Stimulated activated CD4-positive, alpha-beta T cell treated with anti-CD3 and anti-CD28 coated beads, Interleukin-1b, Interleukin-23, amount 100 ng/mL, for 1 hour (primary cell): ENCODE measurements around the gene PNMA5.
"Not testable (repeated sequence)": the region's sequence is repeated elsewhere in the genome, so short reads cannot be mapped to it uniquely, and the experiment has no call there.

Source experiments
- DNase-seq, 2 donors: peaks; one replicate each; pipeline ENCODE4 v3.0.0-alpha.2; 2020; ENCODE audit warnings: low read depth in 2 of 2

PNMA5 gene

DNA sequence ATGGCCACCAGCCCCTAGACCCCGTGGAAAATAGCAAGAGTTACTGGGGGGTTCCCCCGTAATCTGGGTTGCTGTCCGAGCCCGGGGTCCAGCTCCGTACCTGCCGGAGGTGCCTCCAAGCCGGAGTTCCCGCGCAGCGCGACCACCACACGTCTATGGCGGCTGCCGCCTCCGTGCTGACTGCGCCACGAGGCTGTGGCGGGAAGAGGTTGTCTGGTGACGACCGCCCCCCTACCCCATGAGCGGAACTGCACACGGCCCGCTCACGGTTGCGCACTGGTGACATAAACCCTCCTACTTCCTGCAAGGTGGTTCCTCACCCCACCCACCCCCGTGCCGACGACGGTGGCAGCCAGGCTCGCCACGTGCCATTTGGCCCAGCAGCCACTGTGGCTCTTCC, at the start of gene PNMA5:
Gene PNMA5, minus strand, starts transcription at position 184 of the 400 bp plus-strand sequence. CDS start 2,518 bp downstream, outside the sequence.
- no peak for DNase-seq

DNA sequence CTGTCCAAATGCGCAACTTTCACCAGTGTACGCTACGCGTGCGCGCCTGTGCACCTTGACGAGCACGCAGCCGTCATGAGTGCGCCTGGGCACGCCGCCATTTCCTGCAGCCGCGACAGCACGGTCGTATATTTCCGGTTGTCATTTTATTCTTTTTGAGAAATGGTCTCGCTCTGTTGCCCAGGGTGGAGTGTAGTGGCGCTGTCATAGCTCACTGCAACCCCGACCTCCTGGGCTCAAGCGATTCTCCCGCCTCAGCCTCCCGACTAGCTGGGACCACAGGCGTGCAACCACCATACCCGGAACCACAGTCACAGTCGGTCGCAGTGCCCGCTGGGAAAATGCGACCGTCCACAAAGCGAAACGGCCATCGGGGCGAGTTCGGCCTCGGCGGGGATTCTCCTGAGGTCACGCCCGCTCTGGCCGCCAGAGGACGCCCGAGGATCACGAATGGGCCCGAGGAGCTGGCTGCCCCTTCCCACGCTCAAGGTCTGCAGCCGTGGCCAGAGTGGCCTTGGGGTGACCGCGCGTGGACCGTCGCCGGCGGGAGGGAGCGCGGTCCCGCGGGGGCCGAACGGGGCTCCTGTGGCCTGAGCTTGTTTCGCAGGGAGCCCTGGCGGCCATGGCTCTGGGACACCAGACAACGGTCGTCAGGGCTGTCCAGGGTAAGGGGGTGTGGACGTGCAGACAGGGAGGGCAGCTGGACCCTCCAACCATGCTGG, 38.6 kb upstream of the PNMA5 start:
- DNase-seq: peak; percentile 23 to 52

DNA sequence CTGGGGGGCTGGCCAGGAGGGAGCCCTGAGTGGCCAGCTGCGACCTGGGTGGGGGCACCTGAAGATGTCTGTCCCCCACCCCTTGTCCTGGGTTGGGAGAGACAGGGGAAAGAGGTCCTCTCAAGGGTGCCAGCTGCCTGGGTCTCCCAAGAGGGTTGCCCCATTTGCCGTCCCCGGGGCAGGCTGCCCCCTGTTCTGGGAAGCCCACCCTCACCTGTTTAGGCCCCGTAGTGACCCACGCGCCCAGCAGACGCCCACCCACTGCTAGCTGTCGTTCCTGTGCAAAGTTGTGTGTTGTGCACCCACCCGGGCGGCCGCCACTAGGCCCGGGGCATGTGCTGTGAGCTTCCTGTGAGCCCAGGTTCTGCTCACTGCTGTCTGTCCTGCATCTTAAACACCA, 36.9 kb upstream of the PNMA5 start:
- no peak for DNase-seq

DNA sequence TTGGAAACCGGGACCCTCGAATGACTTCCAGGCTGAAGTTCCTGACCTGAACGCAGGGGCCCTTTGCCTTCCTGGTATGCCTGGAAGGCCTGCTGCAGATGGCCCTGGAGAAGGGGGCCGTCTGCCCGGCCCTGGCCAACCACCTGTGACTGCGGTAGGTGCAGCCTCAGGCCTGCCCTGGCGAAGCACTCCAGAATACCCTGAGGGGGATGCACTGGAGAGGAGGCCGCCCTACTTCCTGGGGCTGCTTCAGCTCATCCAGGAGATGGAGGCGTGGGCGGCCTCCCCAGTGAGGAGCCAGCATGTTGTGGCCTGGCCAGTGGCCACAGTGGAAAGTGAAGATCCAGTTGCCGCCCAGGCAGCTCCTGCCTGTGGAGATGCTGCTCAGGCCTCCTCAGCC, 36.0 kb upstream of the PNMA5 start:
- DNase-seq: no peak

DNA sequence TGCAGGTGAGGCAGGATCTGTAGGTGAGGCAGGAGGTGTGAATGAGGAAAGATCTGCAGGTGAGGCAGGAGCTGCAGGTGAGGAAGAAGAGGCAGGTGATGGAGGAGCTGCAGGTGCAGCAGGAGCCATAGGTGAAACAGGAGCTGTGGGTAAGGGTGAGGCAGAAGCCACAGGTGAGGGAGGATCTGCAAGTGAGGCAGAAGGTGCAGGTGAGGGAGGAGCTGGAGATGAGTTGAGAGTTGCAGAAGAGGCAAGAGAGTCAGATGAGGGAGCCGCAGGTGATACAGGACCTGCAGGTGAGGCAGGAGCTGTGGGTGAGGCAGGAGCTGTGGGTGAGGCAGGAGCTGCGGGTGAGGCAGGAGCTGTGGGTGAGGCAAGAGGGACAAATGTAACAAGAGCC, 35.2 kb upstream of the PNMA5 start:
- DNase-seq: no peak

DNA sequence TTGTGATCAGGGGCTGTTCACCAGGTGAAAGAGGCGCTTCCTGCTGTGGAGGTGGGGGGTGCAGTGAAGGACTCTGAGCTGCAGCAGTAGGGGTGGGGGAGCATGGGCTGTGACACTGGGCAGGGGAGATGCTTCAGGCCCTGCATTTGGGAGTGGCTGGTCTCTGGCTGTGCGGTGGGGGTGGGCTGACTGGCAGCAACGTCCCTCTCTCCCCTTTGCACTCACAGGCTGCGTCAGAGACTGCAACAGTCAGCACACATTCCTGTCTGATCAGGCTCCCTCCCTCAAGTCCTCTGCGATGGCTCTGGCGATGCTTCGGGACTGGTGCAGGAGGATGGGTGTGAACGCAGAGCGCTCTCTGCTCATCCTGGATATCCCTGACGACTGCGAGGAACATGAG, 34.6 kb upstream of the PNMA5 start:
- not testable (repeated sequence) for DNase-seq

DNA sequence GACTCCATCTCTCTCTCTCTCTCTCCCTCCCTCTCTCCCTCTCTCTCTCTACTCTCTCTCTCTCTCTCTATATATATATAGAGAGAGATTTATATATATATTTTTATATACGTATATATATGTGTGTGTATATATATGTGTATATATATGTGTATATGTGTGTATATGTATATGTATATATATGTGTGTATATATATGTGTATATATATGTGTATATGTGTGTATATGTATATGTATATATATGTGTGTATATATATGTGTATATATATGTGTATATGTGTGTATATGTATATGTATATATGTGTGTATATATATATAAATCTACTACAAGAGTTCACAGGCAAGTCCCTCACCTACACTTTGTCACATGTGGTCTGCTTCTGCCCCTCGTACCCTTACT, 32.6 kb upstream of the PNMA5 start:
- not testable (repeated sequence) for DNase-seq

DNA sequence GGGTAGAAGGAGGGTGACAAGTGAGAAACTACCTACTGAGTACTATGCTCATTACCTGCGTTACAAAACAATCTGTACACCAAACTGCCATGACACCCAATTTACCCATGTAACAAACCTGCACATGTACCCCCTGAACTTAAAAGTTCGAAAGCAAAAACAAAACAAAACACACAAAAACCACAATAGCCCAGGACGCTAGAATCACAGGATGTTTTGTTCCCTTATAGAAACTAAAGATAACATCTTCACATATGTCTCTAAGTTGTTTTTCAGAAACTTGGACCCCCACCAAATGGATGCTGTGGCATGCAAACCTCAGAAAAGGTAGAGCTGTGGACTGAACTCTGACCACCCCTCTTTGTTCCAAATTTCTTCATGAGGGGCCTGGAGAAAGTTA, 25.2 kb upstream of the PNMA5 start:
- no peak for DNase-seq

DNA sequence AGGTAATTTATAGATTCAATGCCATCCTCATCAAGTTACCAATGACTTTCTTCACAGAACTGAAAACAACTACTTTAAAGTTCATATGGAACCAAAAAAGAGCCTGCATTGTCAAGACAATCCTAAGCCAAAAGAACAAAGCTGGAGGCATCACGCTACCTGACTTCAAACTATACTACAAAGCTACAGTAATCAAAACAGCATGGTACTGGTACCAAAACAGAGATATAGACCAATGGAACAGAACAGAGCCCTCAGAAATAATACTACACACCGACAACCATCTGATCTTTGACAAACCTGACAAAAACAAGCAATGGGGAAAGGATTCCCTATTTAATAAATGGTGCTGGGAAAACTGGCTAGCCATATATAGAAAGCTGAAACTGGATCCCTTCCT, 23.3 kb upstream of the PNMA5 start:
- not testable (repeated sequence) for DNase-seq

DNA sequence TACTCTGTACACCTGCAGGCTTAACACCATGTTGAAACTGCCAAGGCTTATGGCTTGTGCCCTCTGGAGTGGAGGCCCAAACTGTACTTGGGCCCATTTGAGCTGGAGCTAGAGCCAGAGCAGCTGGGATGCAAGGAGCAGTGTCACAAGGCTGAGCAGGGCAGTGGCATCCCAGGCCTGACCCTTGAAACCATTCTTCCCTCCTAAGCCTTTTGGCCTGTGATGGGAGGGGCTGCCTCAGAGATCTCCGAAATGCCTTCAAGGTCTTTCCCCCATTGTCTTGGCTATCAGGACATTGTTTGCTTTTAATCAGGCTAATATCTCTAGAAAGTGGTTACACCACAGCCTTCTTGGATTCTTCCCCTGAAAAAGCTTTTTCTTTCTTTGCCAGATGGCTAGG, 10.9 kb upstream of the PNMA5 start:
- DNase-seq: no peak

DNA sequence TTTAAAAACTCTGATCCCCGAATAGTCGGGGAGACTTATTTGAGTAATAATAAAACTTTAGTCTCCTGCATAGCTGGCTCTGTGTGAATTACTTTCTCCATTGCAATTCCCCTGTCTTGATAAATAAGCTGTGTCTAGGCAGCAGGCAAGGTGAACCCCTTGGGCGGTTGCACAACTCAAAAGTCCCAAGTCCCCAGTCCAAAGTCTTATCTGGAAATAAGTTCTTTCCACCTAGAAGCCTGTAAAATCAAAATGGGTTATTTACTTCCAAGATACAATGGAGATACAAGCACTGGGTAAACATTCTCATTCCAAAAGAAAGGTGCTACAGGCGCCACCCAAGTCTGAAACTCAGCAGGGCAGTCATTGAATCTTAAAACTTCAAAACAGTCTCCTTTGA, 10.1 kb upstream of the PNMA5 start:
- DNase-seq: no peak

DNA sequence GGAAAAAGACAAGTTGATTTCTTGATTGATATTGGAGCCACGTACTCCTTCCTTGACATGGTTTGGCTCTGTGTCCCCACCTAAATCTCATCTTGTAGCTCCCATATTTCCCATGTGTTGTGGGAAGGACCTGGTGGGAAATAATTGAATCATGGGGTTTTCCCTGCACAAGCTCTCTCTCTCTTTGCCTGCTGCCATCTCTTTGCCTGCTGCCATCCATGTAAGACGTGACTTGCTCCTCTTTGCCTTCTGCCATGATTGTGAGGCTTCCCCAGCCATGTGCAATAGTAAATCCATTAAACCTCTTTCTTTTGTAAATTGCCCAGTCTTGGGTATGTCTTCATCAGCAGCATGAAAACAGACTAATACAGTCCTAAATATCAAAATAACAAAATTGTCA, 8.3 kb upstream of the PNMA5 start:
- DNase-seq: not testable (repeated sequence)

DNA sequence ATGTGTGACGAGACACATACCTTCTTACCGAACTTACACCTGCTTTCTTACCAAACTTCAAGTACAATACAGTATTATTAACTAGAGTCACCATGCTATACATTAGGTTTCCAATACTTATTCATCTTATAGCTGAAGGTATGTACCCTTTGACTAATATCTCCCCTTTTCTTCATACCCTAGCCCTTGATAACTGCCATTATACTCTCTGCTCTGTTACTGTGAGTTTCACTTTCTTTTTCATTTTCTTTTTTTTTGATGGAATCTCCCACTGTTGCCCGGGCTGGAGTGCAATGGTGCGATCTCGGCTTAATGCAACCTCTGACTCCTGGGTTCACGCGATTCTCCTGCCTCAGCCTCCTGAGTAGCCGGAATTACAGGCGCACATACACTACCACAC, 3.4 kb upstream of the PNMA5 start:
- DNase-seq: no peak

DNA sequence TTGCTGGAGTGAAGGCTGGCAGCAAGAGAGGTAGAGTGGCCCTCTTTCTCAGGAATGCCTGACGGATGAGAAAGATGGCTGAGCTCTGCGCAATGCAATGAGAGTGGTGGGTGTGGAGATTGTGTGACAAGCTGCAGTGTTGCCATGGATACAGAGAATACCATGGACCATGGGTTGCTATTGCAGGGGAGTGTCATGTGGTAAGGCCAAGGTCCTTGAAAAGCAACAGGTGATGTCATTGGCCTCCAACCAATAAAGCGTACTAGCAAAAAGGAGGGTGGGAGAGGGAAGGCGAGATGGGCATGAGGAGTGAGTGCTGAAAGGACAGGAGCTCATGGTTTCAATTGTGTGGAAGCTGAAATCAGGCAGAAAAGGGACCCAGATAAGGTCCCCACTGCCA, 1.8 kb downstream of the PNMA5 start:
- DNase-seq: no peak

DNA sequence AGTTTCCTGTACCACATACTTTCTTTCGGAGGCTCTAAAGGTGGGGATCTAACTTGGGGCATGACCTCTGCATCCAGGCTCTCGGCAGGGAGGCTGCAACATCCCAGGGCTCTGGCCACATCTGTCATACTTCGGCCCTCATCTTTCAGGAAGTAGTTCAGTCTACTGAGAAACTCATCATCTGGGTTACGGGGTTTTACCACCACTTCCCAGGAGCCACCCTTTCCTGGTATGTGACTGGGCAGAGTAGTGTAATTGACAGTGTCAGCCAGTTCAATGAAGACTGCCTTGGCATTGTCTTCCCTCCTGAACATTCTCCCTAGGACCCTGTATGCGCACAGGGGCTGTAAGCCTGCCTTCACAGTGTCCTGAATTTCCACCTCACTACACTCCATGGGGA, 2.8 kb downstream of the PNMA5 start:
- DNase-seq: no peak

DNA sequence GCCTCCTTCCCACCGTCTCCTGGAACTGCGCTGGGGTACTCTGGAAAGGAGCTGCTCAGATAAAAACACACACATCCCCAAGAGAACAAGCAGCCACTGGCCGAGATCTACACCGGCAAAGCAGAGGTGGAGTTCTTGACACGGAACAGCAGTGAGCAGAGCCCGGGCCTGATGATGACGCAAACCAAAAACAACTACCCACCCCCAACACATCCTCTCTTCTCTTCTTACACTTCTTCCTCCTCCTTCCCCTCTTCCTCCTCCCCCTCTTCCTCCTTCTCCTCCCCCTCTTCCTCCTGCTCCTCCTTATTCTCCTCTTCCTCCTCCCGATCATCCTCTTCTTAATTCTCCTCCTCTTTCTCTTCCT, 4.6 kb downstream of the PNMA5 start:
- DNase-seq: no peak

DNA sequence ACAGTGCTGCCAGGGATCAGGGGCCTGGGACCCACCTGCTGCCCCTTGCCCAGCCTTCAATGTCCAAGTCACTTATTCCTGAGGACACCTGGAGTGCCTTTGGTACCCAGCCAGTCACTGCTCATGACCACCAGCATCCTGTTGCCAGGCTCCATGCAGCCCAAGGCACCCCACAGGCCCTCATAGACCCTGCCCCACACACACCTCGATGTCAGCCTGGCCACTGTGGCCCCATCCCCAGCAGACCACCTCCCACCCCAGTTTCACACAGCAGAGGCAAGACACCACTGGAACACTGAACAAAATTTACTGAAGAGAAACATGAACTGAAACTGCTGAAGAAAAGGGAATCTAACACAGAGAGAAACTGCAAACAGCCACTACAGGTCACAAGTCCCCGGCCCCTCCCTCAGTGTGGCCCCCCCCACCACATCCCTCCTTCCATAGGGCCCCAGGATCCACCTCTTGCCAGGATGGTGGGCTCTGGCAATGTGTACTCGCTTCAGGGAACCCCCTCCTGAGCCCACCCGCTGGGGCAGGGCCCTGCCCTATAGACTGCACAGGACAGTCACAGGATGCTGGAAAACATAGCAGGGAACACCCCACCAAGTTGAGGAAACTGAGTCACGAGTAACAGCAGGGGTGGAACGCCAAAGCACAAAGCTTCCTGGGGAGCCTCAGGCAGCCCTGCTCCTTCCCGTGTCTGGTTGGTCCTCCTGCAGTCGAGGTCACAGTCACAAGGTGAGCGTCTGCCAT, 5.2 kb downstream of the PNMA5 start:
- DNase-seq: no peak

DNA sequence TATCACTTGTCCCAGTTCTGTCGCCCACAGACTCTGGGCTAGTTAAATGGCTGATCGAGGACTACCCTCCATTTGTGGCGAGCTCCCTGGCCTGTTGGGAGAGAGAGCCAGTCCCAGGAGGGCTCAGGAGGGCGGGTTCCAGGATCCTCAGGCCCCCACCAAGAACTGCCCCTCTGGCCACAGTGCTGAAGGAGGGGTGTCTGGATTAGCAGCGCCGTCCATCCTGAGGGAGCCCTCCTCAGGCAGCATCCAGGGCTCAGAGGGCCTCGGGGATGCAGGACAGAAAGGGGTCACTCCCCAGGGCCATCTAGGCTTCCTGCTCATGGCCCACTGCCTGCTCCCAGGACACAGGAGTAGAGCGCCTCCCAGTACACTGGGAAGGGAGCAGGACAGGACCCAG, 6.1 kb downstream of the PNMA5 start:
- DNase-seq: no peak

DNA sequence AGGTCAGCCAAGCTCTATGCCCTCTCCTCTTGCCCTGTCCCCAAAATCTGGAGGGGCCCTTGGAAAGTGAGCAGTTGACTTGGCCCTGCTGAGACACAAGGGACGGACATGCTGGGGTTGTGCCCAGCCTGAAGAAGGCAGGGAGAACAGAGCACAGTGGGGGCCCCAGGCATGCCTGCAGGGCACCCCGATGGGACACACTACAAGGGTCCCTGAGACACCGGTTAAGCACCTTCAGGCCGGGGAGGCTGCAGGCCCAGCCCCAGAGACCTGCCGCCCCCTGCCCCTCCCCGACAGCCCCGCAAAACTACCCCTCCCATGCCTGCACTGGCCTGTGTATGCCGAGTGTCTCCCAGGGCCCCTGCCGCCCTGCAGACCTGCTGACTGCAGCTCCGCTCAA, 6.8 kb downstream of the PNMA5 start:
- DNase-seq: not testable (repeated sequence)

DNA sequence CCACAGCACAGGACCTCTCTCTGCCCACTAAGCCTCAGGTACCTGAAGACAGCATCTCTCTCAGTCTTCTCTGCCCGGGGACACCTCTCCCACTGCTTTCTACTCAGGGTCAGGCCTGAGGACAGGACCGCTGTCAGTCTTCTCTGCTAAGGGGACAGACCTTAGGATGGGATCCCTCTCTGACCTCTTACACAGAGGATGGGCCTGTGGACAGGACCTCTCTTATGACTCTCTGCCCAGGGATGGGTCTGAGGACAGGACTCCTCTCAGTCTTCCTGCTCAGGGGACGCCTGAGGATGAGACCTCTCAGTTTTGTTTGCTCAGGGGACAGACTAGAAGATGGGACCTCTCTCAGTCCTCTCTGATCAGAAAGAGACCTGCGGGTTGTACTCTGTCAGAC, 8.5 kb downstream of the PNMA5 start:
- DNase-seq: not testable (repeated sequence)

DNA sequence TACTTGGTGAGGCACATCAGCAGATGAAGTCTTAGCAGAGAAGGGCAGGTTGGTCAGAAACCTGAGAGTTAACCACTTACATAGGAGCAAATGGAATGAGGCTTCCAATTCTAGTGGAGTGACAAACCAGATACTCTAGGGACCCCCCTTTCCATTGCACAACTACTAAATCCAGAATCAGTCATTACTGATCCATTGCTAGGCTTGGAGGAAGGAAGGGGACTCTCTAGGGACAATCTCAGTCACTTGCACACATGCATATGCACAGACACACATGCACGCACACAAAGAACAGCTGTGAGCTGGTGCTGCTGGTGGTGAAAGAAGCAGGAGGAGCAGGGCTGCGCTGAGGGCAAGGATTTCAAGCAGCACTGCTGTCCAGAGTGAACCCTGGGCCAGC, 25.7 kb downstream of the PNMA5 start:
- DNase-seq: no peak

DNA sequence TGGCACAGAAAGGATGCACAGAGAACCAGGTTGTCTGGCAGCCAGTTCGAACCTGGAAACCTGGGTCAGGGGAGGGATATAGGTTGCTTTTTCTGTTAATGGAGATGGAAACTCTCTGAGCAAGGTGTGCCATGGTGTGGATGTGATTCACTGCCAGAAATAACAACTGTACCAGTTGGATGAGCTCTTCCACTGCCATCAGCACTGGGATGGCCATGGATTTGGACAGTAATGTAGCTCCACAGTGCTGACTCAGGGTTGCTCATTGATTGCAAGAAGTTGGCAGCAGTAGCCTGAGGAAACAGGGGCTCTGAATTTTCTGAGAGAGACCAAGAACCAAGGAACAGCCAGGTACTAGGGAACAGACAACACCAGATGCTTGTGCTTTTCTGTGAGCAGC, 33.8 kb downstream of the PNMA5 start:
- no peak for DNase-seq

DNA sequence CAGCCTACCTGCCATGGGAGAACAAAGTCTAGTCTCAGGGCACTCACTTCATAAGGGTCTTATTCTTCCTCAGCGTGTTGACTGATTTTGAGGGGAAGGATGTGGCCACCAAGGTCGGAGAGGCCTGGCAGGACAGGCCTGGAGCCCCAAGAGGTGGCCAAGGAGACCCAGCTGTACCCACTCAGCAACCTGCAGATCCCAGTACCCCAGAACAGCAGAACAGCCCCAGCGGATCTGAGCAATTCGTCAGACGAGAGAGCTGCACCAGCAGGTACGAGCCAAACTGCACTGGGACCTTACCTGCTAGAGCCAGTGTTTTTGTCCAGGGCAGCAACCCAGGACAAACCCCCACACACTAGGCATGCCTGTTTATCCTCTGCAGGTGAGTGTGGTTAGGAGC, 34.3 kb downstream of the PNMA5 start:
- DNase-seq: no peak
